ENCODE data around the gene DHX16. TPM values are rescaled to one million over a fixed set of nuclear protein-coding genes. Genes with fewer than 3 reads are reported as not detected.

The DHX16 gene
- total and polyA plus RNA-seq, 2 experiments from 2014 or later = 16.0 to 31.3 TPM

GRCh38 chr6:30654798-30655742 is 17.7 kb downstream of the DHX16 start:
- Mint-ChIP-seq H3K4me3 (no peak overlapping the region), H3K9me3 (no peaks in the 10 kb centered on the region), H3K27me3 (ENCODE audit: insufficient read depth, low read depth, poor library complexity) (peaks cover 9% of the 10 kb centered on the region), H3K4me1 (no peaks in the 10 kb centered on the region), H3K36me3 (ENCODE audit: low read depth) (peaks cover 80% of the 10 kb centered on the region), H3K27ac (no peak overlapping the region)
- no peaks in the 10 kb centered on the region for H3K9me2 ChIP-seq (ENCODE audit: insufficient read depth)
- no peak overlapping the region for H3K4me3 ChIP-seq
- no peak overlapping the region for H3K4me2 ChIP-seq
- no peak for ATAC-seq
- H3F3A ChIP-seq (replicated peaks; ENCODE audit: low read depth) = peaks cover 7% of the 10 kb centered on the region; the same call in 1 of the 2 replicates
- TF ChIP-seq, protein P1, sequence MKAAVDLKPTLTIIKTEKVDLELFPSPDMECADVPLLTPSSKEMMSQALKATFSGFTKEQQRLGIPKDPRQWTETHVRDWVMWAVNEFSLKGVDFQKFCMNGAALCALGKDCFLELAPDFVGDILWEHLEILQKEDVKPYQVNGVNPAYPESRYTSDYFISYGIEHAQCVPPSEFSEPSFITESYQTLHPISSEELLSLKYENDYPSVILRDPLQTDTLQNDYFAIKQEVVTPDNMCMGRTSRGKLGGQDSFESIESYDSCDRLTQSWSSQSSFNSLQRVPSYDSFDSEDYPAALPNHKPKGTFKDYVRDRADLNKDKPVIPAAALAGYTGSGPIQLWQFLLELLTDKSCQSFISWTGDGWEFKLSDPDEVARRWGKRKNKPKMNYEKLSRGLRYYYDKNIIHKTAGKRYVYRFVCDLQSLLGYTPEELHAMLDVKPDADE (IDR thresholded peaks at IDR 0.05) = no peak
- TF ChIP-seq EZH2 (IDR thresholded peaks at IDR 0.05; ENCODE audit: low read depth, unreplicated experiment) (no peak), STAT1 (IDR thresholded peaks at IDR 0.05; ENCODE audit: unreplicated experiment) (no peak), JUNB (IDR thresholded peaks at IDR 0.05; ENCODE audit: unreplicated experiment) (no peak), ZNF462 (CRISPR knock-in tag; IDR thresholded peaks at IDR 0.05) (no peak), ZNF331 (CRISPR knock-in tag; IDR thresholded peaks at IDR 0.05; ENCODE audit: low read depth) (no peak), EZH2phosphoT487 (IDR thresholded peaks at IDR 0.05; ENCODE audit: unreplicated experiment) (no peak), NANOG (IDR thresholded peaks at IDR 0.05; ENCODE audit: borderline replicate concordance) (no peak), ZNF114 (CRISPR knock-in tag; IDR thresholded peaks at IDR 0.05) (no peak), POLR2AphosphoS5 (IDR thresholded peaks at IDR 0.05; ENCODE audit: low read depth) (no peak), CREB1 (CRISPR knock-in tag; IDR thresholded peaks at IDR 0.05; ENCODE audit: low read depth) (no peak)
- TF ChIP-seq, protein P2, sequence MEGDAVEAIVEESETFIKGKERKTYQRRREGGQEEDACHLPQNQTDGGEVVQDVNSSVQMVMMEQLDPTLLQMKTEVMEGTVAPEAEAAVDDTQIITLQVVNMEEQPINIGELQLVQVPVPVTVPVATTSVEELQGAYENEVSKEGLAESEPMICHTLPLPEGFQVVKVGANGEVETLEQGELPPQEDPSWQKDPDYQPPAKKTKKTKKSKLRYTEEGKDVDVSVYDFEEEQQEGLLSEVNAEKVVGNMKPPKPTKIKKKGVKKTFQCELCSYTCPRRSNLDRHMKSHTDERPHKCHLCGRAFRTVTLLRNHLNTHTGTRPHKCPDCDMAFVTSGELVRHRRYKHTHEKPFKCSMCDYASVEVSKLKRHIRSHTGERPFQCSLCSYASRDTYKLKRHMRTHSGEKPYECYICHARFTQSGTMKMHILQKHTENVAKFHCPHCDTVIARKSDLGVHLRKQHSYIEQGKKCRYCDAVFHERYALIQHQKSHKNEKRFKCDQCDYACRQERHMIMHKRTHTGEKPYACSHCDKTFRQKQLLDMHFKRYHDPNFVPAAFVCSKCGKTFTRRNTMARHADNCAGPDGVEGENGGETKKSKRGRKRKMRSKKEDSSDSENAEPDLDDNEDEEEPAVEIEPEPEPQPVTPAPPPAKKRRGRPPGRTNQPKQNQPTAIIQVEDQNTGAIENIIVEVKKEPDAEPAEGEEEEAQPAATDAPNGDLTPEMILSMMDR (conservative IDR thresholded peaks at IDR 0.05; ENCODE audit: low read depth in 2 of 2) = no peak
- TF ChIP-seq, protein P3, sequence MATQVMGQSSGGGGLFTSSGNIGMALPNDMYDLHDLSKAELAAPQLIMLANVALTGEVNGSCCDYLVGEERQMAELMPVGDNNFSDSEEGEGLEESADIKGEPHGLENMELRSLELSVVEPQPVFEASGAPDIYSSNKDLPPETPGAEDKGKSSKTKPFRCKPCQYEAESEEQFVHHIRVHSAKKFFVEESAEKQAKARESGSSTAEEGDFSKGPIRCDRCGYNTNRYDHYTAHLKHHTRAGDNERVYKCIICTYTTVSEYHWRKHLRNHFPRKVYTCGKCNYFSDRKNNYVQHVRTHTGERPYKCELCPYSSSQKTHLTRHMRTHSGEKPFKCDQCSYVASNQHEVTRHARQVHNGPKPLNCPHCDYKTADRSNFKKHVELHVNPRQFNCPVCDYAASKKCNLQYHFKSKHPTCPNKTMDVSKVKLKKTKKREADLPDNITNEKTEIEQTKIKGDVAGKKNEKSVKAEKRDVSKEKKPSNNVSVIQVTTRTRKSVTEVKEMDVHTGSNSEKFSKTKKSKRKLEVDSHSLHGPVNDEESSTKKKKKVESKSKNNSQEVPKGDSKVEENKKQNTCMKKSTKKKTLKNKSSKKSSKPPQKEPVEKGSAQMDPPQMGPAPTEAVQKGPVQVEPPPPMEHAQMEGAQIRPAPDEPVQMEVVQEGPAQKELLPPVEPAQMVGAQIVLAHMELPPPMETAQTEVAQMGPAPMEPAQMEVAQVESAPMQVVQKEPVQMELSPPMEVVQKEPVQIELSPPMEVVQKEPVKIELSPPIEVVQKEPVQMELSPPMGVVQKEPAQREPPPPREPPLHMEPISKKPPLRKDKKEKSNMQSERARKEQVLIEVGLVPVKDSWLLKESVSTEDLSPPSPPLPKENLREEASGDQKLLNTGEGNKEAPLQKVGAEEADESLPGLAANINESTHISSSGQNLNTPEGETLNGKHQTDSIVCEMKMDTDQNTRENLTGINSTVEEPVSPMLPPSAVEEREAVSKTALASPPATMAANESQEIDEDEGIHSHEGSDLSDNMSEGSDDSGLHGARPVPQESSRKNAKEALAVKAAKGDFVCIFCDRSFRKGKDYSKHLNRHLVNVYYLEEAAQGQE (IDR thresholded peaks at IDR 0.05; ENCODE audit: unreplicated experiment) = no peak
- no peak for DNase-seq (ENCODE audit: low spot score)
- H3K27ac ChIP-seq (ENCODE audit: low read depth) = no peak overlapping the region
- no peaks in the 10 kb centered on the region for H3K79me2 ChIP-seq (replicated peaks; ENCODE audit: insufficient read depth)
- peaks cover 25% of the 10 kb centered on the region for H3K36me3 ChIP-seq (ENCODE audit: insufficient read depth)
- no peak overlapping the region for H2AFZ ChIP-seq
- peaks cover 3% of the 10 kb centered on the region; the same call in 1 of the 2 replicates for H4K20me1 ChIP-seq (replicated peaks; ENCODE audit: insufficient read depth)
- H3K4me1 ChIP-seq (ENCODE audit: insufficient read depth) = no peaks in the 10 kb centered on the region
- no peaks in the 10 kb centered on the region for H3K27me3 ChIP-seq (ENCODE audit: insufficient read depth)

Data from GM23338 (cell line).